ENCODE data around the gene CAPN9.

DNA sequence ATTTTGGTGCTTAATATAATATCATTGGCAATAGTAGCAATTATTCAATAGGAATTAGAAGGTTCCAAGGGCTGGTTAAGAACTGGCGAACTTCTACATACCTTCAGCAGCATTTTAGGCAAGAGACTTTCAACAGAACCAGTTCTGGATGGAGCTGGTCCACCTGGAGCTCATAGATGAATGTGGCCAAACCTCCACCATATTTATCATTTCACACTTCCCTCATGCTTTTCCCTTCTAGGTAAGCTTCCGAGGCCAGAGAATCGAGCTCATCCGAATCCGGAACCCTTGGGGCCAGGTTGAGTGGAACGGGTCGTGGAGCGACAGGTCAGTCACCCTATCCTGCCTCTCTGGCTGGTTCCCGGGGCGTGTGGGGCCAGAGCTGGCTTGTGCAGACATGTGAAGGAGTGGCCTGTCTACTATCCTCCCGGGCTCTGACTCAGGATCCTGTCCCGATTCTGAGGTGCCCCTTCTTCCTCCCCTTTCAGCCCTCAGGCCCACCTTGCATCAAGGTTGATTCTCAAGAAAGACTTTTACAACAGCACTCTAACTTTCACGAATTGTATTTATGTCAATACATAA is 24.7 kb downstream of the CAPN9 start:
- TF ChIP-seq EZH2 (IDR thresholded peaks at IDR 0.05; ENCODE audit: borderline replicate concordance, low read depth, low read length, severe bottlenecking) (no peak), CTCF (IDR thresholded peaks at IDR 0.05; ENCODE audit: extremely low read depth in 1 of 2, insufficient read depth in 1 of 2, low read depth in 1 of 2, low read length in 2 of 2) (no peak), MYC (IDR thresholded peaks at IDR 0.05; ENCODE audit: low read depth, low read length) (no peak), POLR2AphosphoS5 (IDR thresholded peaks at IDR 0.05; ENCODE audit: insufficient read depth, low read depth, low read length) (no peak), MAX (IDR thresholded peaks at IDR 0.05; ENCODE audit: insufficient read depth, insufficient read length) (no peak), POLR2A (IDR thresholded peaks at IDR 0.05; ENCODE audit: low read depth, low read length) (no peak), JUN (IDR thresholded peaks at IDR 0.05; ENCODE audit: borderline replicate concordance, insufficient read depth, insufficient read length, low read depth) (no peak), GATA2 (IDR thresholded peaks at IDR 0.05; ENCODE audit: insufficient read depth, insufficient read length, low read depth, low read length) (no peak), FOS (IDR thresholded peaks at IDR 0.05; ENCODE audit: borderline replicate concordance, insufficient read depth, low read length) (no peak)
